Common myeloid progenitor, CD34-positive (primary cell): ENCODE data around the gene MTOR.
A peak's percentile ranks its signal among the peaks of the same experiment; 100 is the strongest.

ENCODE experiments used
- CTCF ChIA-PET: fragments of 350-600 bp; sonication (Branson Sonifier 250); formaldehyde crosslinking; loops from one replicate; lab custom pipeline; 2021; ENCODE audit warnings: antibody characterized with exemption; lab: Charles Lee
- POLR2A ChIA-PET: fragments of 350-600 bp; sonication (Branson Sonifier 250); formaldehyde crosslinking; loops from one replicate; lab custom pipeline; 2021; ENCODE audit warnings: antibody characterized with exemption; lab: Charles Lee
- DNase-seq, 3 donors: peaks; one replicate each; pipeline versions ENCODE4 v3.0.0 to v3.0.0-alpha.2; 2013
- H3K27ac ChIP-seq, 2 experiments: 1 replicate in 1 of 2; 2 replicates in 1 of 2; pipeline ENCODE4 v1.7.0; 2013; ENCODE audit warnings: inconsistent platforms in 2 of 2, low read length in 2 of 2, mild to moderate bottlenecking in 2 of 2, low read depth in 1 of 2, moderate library complexity in 1 of 2; ENCODE audit not compliant: severe bottlenecking in 2 of 2, insufficient read depth in 1 of 2, poor library complexity in 1 of 2
- H3K27me3 ChIP-seq, 5 experiments: replicated peaks in 2 of 5; 1 replicate in 3 of 5; 2 replicates in 2 of 5; pipeline versions ENCODE4 v1.6.1 to v1.7.0; 2013; ENCODE audit warnings: low read length in 4 of 5, mild to moderate bottlenecking in 2 of 5, moderate library complexity in 2 of 5, inconsistent platforms in 1 of 5; ENCODE audit not compliant: insufficient read depth in 5 of 5, control insufficient read depth in 4 of 5
- H3K36me3 ChIP-seq, 4 experiments: 1 replicate in 2 of 4; 2 replicates in 2 of 4; pipeline versions ENCODE4 v1.6.1 to v1.7.0; 2013; ENCODE audit warnings: low read length in 3 of 4, control low read depth in 1 of 4, mild to moderate bottlenecking in 1 of 4; ENCODE audit not compliant: control insufficient read depth in 4 of 4, insufficient read depth in 4 of 4
- H3K4me1 ChIP-seq, 4 experiments: 1 replicate in 3 of 4; 2 replicates in 1 of 4; pipeline versions ENCODE4 v1.6.1 to v1.7.1; 2013; ENCODE audit warnings: low read length in 3 of 4, mild to moderate bottlenecking in 3 of 4, control low read depth in 1 of 4, inconsistent platforms in 1 of 4, moderate library complexity in 1 of 4; ENCODE audit not compliant: control insufficient read depth in 4 of 4, insufficient read depth in 4 of 4; ENCODE audit errors: control extremely low read depth in 1 of 4
- H3K4me3 ChIP-seq, 7 experiments: 1 replicate in 4 of 7; 2 replicates in 3 of 7; pipeline versions ENCODE4 v1.5.1 to v1.7.0; 2013; ENCODE audit warnings: mild to moderate bottlenecking in 7 of 7, low read length in 6 of 7, moderate library complexity in 6 of 7, inconsistent platforms in 2 of 7, low read depth in 2 of 7, control low read depth in 1 of 7; ENCODE audit not compliant: insufficient read depth in 4 of 7, control insufficient read depth in 1 of 7; ENCODE audit errors: extremely low read depth in 1 of 7
- H3K9me3 ChIP-seq, 5 experiments: 1 replicate in 4 of 5; 2 replicates in 1 of 5; pipeline versions ENCODE4 v1.6.1 to v1.7.1; 2013; ENCODE audit warnings: low read length in 4 of 5, mild to moderate bottlenecking in 2 of 5, inconsistent platforms in 1 of 5, low read depth in 1 of 5, moderate library complexity in 1 of 5; ENCODE audit not compliant: control insufficient read depth in 4 of 5, insufficient read depth in 2 of 5; ENCODE audit errors: control extremely low read depth in 1 of 5
- WGBS: methylation state at CpG from one replicate; pipeline ENCODE4 v1.1.5; 2013; ENCODE audit not compliant: insufficient coverage; 5-methylcytosine and 5-hydroxymethylcytosine counted together

The MTOR gene

DNA sequence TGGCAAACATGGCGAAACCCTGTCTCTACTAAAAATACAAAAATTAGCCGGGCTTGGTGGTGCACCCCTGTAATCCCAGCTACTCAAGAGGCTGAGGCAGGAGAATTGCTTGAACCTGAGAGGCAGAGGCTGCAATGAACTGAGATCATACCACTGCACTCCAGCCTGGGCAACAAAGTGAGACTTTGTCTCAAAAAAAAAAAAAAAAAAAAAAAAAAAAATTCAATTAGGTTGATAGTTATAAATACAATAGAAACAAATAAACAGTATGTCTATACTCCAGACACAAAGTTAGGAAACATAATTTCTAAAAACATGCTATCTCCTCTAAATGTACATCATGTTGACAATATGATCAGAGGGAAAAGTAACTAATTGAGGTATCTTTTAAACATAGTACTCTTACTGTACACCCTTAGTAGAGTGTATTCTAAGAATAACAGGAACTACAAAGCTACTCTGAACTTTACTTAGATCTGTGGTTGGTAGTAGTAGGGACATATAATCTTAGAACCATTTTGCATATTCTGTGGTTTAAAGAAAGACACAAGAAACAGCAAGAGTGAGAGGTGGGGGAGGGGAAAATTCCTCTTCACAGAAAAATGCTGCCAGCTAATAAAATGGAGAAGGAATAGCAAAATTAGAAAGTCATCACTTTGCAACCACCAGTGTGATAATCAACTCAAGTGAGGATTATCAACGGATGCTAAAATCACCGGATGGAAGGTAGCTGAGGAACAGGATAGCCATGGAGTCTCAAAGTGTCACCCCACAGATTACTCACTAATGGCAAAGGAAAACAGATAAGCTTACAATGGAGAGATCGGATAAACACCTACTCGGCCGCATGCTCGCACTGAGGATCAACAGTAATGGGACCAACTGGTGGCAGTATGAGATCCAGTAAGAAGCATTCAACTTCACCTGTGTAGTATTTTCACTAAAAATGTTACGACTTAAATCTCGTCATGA lies 35.0 kb downstream of the MTOR start:
- peak overlapping the region in 1 of 7 experiments; percentile 31 for H3K4me3 ChIP-seq
- ChIA-PET POLR2A (interaction anchor here (0.6 kb wide), 1 partner anchor 19 kb away, joined by 3 read pairs; no protein-coding TSS in a partner anchor), CTCF (no interaction called here)
- DNase-seq = peak in 1 of 3 donors; percentile 11
- H3K4me1 ChIP-seq = peaks cover 0 to 12% (median under 1%) of the 10 kb centered on the region in 4 experiments
- no peaks in the 10 kb centered on the region for H3K27me3 ChIP-seq
- H3K27ac ChIP-seq = no peak overlapping the region
- peaks cover 16 to 70% (median 51%) of the 10 kb centered on the region in 4 experiments for H3K36me3 ChIP-seq
- H3K9me3 ChIP-seq = no peaks in the 10 kb centered on the region
- WGBS = 95% methylated on average over 10 of the region's 10 CpGs

DNA sequence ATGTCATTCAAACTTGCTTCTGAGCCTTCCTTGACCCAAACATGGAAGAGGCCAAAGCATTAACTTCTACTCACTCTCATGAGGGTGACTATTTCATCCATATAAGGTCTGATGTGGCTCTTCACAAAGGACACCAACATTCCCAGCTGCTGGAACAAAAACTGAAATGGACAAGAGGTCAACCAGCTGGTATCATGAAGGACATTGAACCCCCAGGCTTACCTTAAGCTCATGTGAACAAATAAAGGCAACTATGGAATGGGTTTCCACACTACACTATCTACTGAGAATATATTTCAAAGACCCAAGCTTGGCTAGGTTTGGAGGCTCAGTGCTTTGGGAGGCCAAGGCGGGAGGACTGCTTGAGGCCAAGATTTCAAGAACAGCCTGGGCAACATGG lies 46.3 kb downstream of the MTOR start:
- no peak for DNase-seq
- Histone ChIP-seq H3K36me3 (peaks cover 34 to 82% (median 58%) of the 10 kb centered on the region in 4 experiments), H3K27me3 (no peaks in the 10 kb centered on the region), H3K27ac (no peak overlapping the region), H3K4me3 (no peak overlapping the region), H3K4me1 (no peaks in the 10 kb centered on the region), H3K9me3 (no peaks in the 10 kb centered on the region)
- WGBS = 100% methylated on average over 1 of the region's 1 CpG
- ChIA-PET POLR2A (no interaction called here), CTCF (interaction anchor here (0.6 to 0.7 kb wide), 2 partner anchors 10 to 810 kb away, joined by 3 read pairs; no protein-coding TSS in a partner anchor)

DNA sequence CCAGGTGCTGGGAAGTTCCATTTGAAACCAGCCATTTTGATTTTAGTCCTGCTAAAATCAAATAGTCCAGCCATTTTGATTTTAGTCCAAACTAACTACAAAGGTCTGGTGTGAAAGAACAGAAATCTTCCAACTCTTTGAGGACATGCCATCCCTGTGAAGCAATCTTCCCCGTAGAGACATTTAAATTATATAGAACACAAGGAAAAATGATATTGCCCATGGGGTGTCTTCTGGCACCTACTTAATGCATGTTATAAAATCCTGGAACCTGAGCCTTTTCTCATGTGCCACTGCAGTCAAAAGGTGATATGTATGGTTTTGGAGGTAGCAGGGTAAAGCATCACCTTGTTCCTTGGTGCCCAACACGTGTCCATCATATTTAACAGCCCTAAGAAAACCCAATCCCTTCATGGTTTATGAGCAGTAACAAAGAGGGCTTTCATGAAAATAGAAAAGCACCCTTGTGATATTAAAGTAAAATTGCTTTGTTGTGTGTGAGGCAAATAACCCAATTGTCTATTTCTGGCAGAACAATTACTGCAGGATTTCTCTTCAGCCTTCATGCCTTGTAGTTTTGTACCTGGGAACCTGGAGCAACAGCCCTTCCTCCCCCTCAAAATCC lies 46.9 kb downstream of the MTOR start:
- no peak overlapping the region for H3K27ac ChIP-seq
- ChIA-PET CTCF (interaction anchor here (0.7 kb wide), 1 partner anchor 9 kb away, joined by 3 read pairs; no protein-coding TSS in a partner anchor), POLR2A (no interaction called here)
- H3K27me3 ChIP-seq = no peaks in the 10 kb centered on the region
- peaks cover 37 to 86% (median 60%) of the 10 kb centered on the region in 4 experiments for H3K36me3 ChIP-seq
- no peaks in the 10 kb centered on the region for H3K4me1 ChIP-seq
- no peak overlapping the region for H3K4me3 ChIP-seq
- no peak for DNase-seq
- WGBS = no CpG with 5 or more reads among the region's 2 CpGs
- no peaks in the 10 kb centered on the region for H3K9me3 ChIP-seq

DNA sequence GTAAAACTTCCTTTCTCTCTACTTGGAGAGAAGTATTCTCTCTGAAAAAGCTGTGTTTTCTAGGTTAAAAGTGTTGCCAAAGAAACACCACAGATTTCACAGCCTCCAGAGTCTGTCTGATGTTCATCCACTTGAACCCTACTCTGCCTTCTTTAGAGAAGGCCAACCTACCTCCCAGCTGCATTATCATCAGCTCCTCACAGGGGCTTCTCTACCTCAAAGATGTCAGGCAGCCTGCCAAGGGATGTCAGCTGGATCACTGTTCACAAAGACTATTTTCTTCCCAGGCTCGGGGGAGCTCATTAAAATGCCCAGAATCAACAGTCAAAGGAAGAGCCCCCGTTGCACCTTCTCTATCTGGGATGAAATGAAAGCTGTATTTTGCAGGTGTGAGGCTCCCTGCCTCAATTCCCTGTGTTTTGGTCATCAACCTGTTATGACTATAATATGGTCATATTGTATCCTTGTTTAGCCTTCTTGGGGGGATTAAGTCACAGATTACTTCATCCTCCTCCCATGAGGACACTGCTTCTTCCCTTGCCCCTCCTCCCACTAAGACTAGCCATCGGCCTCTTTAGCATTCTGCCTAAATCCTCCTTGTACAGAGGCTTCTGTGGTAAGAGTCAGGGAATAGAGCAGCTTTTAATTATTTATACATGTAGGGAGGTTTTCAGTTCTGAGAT lies 47.5 kb downstream of the MTOR start:
- H3K9me3 ChIP-seq = no peaks in the 10 kb centered on the region
- no peaks in the 10 kb centered on the region for H3K27me3 ChIP-seq
- ChIA-PET POLR2A (interaction anchor here (0.5 kb wide), 1 partner anchor 200 kb away, joined by 3 read pairs; no protein-coding TSS in a partner anchor), CTCF (no interaction called here)
- H3K4me1 ChIP-seq = no peaks in the 10 kb centered on the region
- WGBS = 100% methylated on average over 1 of the region's 3 CpGs
- no peak for DNase-seq
- no peak overlapping the region for H3K27ac ChIP-seq
- H3K36me3 ChIP-seq = peaks cover 37 to 90% (median 60%) of the 10 kb centered on the region in 4 experiments
- H3K4me3 ChIP-seq = no peak overlapping the region

DNA sequence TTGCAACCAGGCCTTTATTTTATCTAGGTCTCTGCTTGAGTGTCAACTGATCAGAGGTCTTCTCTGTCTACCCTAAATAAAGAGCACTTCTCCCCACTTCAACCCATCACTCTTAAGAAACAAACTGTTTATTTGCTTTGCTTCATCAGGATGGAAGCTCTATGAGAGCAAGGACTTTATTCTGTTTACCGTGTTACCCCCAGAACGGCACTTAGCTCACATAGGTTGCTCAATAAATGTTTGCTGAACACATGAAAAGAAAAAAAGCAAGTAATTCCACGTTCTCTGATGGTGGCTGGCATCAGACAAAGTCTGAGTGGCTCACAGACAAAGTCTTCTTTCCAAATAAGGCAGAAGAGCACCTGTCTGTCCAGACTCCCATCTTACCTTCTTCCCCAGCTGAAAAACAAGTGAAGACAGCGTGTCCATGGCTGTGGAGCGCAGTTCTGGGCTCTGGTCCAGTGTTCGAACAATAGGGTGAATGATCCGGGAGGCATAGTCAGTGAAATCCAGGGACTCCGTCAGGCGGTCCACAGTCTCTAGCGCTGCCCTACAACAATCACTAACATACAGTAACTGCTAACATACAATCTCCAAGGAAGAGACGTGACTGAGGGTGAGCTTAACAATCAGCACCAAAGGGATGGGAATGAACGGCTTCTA lies 50.3 kb downstream of the MTOR start:
- no peak overlapping the region for H3K4me3 ChIP-seq
- POLR2A ChIA-PET = no interaction called here
- H3K36me3 ChIP-seq = peaks cover 36 to 91% (median 63%) of the 10 kb centered on the region in 4 experiments
- WGBS = 100% methylated on average over 7 of the region's 12 CpGs
- no peak overlapping the region for H3K27ac ChIP-seq
- CTCF ChIA-PET = interaction anchor here (0.5 to 1.3 kb wide), 2 partner anchors 8 to 102 kb away, joined by 4 read pairs; no protein-coding TSS in a partner anchor
- no peaks in the 10 kb centered on the region for H3K27me3 ChIP-seq
- no peaks in the 10 kb centered on the region for H3K4me1 ChIP-seq
- H3K9me3 ChIP-seq = no peaks in the 10 kb centered on the region
- DNase-seq = no peak

DNA sequence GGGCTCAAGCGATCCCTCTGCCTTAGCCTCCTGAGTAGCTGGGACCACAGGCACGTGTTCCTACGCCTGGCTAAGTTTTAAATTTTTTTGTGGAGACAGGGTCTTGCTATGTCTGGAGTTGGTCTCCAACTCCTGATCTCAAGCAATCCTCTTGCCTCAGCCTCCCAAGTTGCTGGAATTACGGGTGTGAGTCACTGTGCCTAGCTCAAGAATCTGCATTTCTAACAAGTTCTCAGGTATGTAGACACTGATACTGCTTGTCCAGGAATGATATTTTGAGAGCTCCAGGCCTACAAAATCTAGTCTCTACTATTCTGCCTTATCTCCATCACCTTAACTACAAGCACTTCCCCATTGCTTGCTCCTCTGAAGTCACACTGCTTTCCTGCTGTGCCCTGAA lies 50.9 kb downstream of the MTOR start:
- CTCF ChIA-PET = no interaction called here
- Histone ChIP-seq H3K27me3 (no peaks in the 10 kb centered on the region), H3K27ac (no peak overlapping the region), H3K4me1 (no peaks in the 10 kb centered on the region), H3K9me3 (no peaks in the 10 kb centered on the region), H3K4me3 (no peak overlapping the region), H3K36me3 (peaks cover 38 to 92% (median 63%) of the 10 kb centered on the region in 4 experiments)
- POLR2A ChIA-PET = no interaction called here
- 100% methylated on average over 4 of the region's 4 CpGs for WGBS
- DNase-seq = no peak
